GM12874 (cell line): Measurements from ENCODE around the gene G6PC2.

Experiments
- CTCF ChIP-seq: IDR thresholded peaks from 2 replicates; pipeline ENCODE4 v1.5.1; 2011; ENCODE audit warnings: low read depth, mild to moderate bottlenecking, control low read depth, low read length, moderate library complexity; ENCODE audit not compliant: insufficient read depth

G6PC2 gene

GRCh38 chr2:168895771-168896170 lies 5.3 kb upstream of the G6PC2 start:
- no peak for TF ChIP-seq CTCF

DNA sequence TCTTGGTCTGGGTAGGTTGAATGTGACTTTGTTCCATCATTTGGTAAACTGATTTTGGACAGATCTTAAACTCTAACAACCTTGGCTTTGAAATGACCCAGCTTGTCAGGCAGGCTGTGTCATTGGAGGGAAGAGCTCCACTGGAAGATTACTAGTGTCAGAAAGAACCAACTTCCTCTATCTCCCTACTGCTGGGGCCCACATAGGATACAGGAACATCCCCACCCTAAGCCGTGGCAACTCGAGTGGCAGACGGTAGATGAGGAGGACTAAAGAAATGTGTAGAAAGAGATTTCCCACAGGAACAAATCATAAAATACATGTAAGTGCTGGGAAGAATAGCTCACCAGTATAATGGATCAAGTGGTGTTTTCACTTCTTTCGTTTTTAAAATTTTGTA lies 4.3 kb upstream of the G6PC2 start:
- no peak for TF ChIP-seq CTCF

DNA sequence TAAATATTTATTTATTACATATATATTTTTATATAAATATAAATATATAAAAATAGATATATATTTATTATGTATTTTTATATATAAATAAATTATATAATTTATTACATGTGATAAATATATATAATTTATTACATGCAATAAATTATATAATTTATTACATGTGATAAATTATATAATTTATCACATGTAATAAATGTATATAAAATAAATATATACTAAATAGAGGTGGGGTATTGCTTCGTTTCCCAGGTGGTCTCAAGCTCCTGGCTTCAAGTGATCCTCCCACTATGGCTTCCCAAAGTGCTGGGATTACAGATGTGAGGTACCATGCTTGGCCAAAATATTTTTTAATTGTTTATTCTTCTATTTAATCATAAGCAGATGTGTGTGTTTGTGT lies 3.6 kb upstream of the G6PC2 start:
- no peak for TF ChIP-seq CTCF

GRCh38 chr2:168903888-168904287 lies 2.8 kb downstream of the G6PC2 start:
- TF ChIP-seq CTCF: no peak

DNA sequence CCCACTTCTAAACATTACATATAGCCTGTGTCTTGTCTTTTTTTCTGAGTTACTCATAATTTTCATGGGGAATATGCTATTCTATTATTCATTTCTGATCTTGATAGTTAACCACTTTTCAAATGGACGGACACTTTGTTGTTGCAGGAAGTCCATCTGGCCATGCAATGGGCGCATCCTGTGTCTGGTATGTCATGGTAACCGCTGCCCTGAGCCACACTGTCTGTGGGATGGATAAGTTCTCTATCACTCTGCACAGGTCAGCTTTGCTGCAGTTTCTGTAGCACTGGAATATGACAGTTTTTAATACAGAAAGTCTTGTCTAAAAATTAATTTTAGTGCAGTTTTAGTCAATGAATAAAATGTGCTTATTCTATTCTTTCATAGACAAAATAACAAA lies 3.3 kb downstream of the G6PC2 start:
- no peak for TF ChIP-seq CTCF

GRCh38 chr2:168907940-168908662 lies 7.0 kb downstream of the G6PC2 start:
- TF ChIP-seq CTCF: no peak

GRCh38 chr2:168910330-168910729 lies 9.2 kb downstream of the G6PC2 start:
- no peak for TF ChIP-seq CTCF
